ENCODE results near the gene MAD2L2. TPM values are rescaled to one million over a fixed set of nuclear protein-coding genes. Genes with fewer than 3 reads are reported as not detected.
A peak's percentile ranks its signal among the peaks of the same experiment; 100 is the strongest.

The MAD2L2 gene
- total RNA-seq, 1 experiment from 2014 or later, result 283 TPM

DNA sequence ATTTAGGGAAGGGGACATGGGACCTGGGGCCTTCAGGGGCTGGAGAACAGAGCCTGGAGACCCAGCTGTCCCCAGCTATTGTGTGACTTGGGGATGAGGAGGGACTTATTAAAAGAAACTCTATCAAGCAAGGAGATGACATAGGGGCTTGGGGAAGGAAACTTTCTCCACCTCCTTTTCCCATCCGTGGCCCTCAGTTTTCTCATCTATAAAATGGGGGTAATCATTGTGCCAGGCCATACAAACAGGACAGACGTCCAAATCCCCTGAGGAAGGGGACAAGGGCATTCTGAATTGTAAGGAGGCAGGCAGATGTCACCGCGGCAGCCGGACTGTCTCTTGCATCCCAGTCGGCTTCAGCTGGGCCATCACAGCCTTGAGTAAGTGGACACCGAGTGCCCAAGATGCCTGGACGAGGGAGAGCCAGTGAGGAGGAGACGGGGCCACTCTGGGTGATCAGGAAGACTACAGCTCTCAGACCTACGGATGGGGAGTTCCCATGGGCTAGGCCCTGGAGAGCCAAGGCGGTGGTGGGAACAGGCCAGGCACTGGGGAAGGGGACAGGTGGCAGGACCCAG lies 28.7 kb downstream of the MAD2L2 start:
- peaks cover 39% of the 10 kb centered on the region for H3K4me1 Mint-ChIP-seq
- CTCF ChIA-PET, result interaction anchor here (1.0 to 4.2 kb wide), 5 partner anchors 12 to 133 kb away, joined by 3 to 41 read pairs (median 10); partner anchors contain the start of gene FBXO6
- POLR2A ChIA-PET, result no interaction called here

DNA sequence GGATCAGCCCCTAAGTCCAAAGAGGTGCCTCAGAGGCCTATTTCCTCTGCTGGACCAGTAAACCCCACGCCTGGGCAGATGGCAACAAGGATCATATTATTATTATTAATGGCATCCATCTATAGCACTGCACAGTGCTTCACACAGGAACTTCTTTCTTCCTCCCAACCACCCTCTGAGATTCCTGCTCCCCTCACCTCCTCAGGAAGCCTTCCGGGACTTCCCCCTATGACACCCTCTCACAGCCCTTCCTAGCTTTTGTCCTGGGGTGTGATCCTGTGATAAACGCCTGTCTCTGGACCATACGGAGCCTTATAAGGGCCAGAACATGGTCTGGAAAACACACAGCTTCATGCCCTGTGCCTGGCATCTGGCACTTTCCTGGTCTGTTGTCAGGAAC lies 29.9 kb downstream of the MAD2L2 start:
- DNase-seq (ENCODE audit: low spot score) (no peak), ATAC-seq (no peak)
- Mint-ChIP-seq H3K27ac (peak overlapping the region; percentile 60; the same call in 1 of the 2 replicates), H3K9me3 (no peaks in the 10 kb centered on the region), H3K36me3 (peaks cover 6% of the 10 kb centered on the region; the same call in 1 of the 2 replicates), H3K4me1 (peaks cover 38% of the 10 kb centered on the region), H3K27me3 (ENCODE audit: low read depth) (peaks cover 22% of the 10 kb centered on the region), H3K4me3 (peak overlapping the region; percentile 61)
- ChIA-PET POLR2A (interaction anchor here (1.4 kb wide), 1 partner anchor 13 kb away, joined by 3 read pairs; the partner anchor contains the start of gene FBXO6), CTCF (interaction anchor here (1.0 to 3.0 kb wide), 17 partner anchors 9 to 371 kb away, joined by 3 to 23 read pairs (median 8); partner anchors contain the start of genes AGTRAP and FBXO6)
- TF ChIP-seq CREM (CRISPR knock-in tag; IDR thresholded peaks at IDR 0.05) (no peak), NR2C2 (CRISPR knock-in tag; IDR thresholded peaks at IDR 0.05) (no peak), TEAD4 (CRISPR knock-in tag; IDR thresholded peaks at IDR 0.05) (no peak), NR3C1 (CRISPR knock-in tag; conservative IDR thresholded peaks at IDR 0.05; ENCODE audit: low read depth) (no peak), CBFB (CRISPR knock-in tag; IDR thresholded peaks at IDR 0.05; ENCODE audit: low read depth) (no peak), AR (CRISPR knock-in tag; IDR thresholded peaks at IDR 0.05) (no peak), JUN (CRISPR knock-in tag; IDR thresholded peaks at IDR 0.05) (no peak), ZNF317 (CRISPR knock-in tag; IDR thresholded peaks at IDR 0.05; ENCODE audit: borderline replicate concordance, low read depth) (no peak), IRF2 (CRISPR knock-in tag; IDR thresholded peaks at IDR 0.05; ENCODE audit: borderline replicate concordance, low read depth) (no peak), ZBTB21 (CRISPR knock-in tag; IDR thresholded peaks at IDR 0.05; ENCODE audit: borderline replicate concordance) (no peak), AFF4 (CRISPR knock-in tag; IDR thresholded peaks at IDR 0.05; ENCODE audit: borderline replicate concordance) (no peak), ZNF232 (CRISPR knock-in tag; IDR thresholded peaks at IDR 0.05) (no peak)
- TF ChIP-seq, protein P1, sequence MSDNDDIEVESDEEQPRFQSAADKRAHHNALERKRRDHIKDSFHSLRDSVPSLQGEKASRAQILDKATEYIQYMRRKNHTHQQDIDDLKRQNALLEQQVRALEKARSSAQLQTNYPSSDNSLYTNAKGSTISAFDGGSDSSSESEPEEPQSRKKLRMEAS (CRISPR knock-in tag; IDR thresholded peaks at IDR 0.05), result no peak
- TF ChIP-seq, protein P2, sequence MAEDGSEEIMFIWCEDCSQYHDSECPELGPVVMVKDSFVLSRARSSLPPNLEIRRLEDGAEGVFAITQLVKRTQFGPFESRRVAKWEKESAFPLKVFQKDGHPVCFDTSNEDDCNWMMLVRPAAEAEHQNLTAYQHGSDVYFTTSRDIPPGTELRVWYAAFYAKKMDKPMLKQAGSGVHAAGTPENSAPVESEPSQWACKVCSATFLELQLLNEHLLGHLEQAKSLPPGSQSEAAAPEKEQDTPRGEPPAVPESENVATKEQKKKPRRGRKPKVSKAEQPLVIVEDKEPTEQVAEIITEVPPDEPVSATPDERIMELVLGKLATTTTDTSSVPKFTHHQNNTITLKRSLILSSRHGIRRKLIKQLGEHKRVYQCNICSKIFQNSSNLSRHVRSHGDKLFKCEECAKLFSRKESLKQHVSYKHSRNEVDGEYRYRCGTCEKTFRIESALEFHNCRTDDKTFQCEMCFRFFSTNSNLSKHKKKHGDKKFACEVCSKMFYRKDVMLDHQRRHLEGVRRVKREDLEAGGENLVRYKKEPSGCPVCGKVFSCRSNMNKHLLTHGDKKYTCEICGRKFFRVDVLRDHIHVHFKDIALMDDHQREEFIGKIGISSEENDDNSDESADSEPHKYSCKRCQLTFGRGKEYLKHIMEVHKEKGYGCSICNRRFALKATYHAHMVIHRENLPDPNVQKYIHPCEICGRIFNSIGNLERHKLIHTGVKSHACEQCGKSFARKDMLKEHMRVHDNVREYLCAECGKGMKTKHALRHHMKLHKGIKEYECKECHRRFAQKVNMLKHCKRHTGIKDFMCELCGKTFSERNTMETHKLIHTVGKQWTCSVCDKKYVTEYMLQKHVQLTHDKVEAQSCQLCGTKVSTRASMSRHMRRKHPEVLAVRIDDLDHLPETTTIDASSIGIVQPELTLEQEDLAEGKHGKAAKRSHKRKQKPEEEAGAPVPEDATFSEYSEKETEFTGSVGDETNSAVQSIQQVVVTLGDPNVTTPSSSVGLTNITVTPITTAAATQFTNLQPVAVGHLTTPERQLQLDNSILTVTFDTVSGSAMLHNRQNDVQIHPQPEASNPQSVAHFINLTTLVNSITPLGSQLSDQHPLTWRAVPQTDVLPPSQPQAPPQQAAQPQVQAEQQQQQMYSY (CRISPR knock-in tag; IDR thresholded peaks at IDR 0.05), result no peak

More for the DNA sequence above, 28.7 kb downstream of the MAD2L2 start:
- DNase-seq (ENCODE audit: low spot score), result no peak
- TF ChIP-seq NFYB (CRISPR knock-in tag; conservative IDR thresholded peaks at IDR 0.05; ENCODE audit: low read depth), result no peak
- TF ChIP-seq ZNF671 (CRISPR knock-in tag; IDR thresholded peaks at IDR 0.05), result no peak
- TF ChIP-seq, protein P3, sequence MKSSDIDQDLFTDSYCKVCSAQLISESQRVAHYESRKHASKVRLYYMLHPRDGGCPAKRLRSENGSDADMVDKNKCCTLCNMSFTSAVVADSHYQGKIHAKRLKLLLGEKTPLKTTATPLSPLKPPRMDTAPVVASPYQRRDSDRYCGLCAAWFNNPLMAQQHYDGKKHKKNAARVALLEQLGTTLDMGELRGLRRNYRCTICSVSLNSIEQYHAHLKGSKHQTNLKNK (CRISPR knock-in tag; IDR thresholded peaks at IDR 0.05), result no peak
- no peak for TF ChIP-seq CBFB (CRISPR knock-in tag; IDR thresholded peaks at IDR 0.05; ENCODE audit: low read depth)
- no peak for TF ChIP-seq ZNF232 (CRISPR knock-in tag; IDR thresholded peaks at IDR 0.05)
- TF ChIP-seq NFATC4 (CRISPR knock-in tag; IDR thresholded peaks at IDR 0.05), result no peak
- no peak for TF ChIP-seq CREM (CRISPR knock-in tag; IDR thresholded peaks at IDR 0.05)
- TF ChIP-seq ETV6 (CRISPR knock-in tag; IDR thresholded peaks at IDR 0.05), result no peak
- TF ChIP-seq, protein P4, sequence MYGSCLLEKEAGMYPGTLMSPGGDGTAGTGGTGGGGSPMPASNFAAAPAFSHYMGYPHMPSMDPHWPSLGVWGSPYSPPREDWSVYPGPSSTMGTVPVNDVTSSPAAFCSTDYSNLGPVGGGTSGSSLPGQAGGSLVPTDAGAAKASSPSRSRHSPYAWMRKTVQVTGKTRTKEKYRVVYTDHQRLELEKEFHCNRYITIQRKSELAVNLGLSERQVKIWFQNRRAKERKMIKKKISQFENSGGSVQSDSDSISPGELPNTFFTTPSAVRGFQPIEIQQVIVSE (CRISPR knock-in tag; IDR thresholded peaks at IDR 0.05; ENCODE audit: borderline replicate concordance), result no peak
- no peak for TF ChIP-seq ZNF121 (CRISPR knock-in tag; IDR thresholded peaks at IDR 0.05)
- TF ChIP-seq JAZF1 (CRISPR knock-in tag; IDR thresholded peaks at IDR 0.05), result no peak
- TF ChIP-seq, protein P5, sequence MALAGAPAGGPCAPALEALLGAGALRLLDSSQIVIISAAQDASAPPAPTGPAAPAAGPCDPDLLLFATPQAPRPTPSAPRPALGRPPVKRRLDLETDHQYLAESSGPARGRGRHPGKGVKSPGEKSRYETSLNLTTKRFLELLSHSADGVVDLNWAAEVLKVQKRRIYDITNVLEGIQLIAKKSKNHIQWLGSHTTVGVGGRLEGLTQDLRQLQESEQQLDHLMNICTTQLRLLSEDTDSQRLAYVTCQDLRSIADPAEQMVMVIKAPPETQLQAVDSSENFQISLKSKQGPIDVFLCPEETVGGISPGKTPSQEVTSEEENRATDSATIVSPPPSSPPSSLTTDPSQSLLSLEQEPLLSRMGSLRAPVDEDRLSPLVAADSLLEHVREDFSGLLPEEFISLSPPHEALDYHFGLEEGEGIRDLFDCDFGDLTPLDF (CRISPR knock-in tag; IDR thresholded peaks at IDR 0.05), result no peak
- TF ChIP-seq TEAD4 (CRISPR knock-in tag; IDR thresholded peaks at IDR 0.05), result no peak
- no peak for TF ChIP-seq HMGA2 (CRISPR knock-in tag; IDR thresholded peaks at IDR 0.05)
- peaks cover 22% of the 10 kb centered on the region for H3K27me3 Mint-ChIP-seq (ENCODE audit: low read depth)
- H3K27ac Mint-ChIP-seq, result no peak overlapping the region
- ATAC-seq, result no peak
- no peak overlapping the region; the same call in 1 of the 2 replicates for H3K4me3 Mint-ChIP-seq
- peaks cover 15% of the 10 kb centered on the region for H3K36me3 Mint-ChIP-seq
- H3K9me3 Mint-ChIP-seq, result no peaks in the 10 kb centered on the region
